Hematopoietic multipotent progenitor cell treated with erythropoietin and hydrocortisone succinate and interleukin-3 and kit ligand, for 6 days (in vitro differentiated cells): Measurements from ENCODE around the gene TUBGCP6.

ENCODE experiments used
- DNase-seq: peaks from one replicate; pipeline ENCODE4 v3.0.0-alpha.2; 2015

Gene TUBGCP6, protein sequence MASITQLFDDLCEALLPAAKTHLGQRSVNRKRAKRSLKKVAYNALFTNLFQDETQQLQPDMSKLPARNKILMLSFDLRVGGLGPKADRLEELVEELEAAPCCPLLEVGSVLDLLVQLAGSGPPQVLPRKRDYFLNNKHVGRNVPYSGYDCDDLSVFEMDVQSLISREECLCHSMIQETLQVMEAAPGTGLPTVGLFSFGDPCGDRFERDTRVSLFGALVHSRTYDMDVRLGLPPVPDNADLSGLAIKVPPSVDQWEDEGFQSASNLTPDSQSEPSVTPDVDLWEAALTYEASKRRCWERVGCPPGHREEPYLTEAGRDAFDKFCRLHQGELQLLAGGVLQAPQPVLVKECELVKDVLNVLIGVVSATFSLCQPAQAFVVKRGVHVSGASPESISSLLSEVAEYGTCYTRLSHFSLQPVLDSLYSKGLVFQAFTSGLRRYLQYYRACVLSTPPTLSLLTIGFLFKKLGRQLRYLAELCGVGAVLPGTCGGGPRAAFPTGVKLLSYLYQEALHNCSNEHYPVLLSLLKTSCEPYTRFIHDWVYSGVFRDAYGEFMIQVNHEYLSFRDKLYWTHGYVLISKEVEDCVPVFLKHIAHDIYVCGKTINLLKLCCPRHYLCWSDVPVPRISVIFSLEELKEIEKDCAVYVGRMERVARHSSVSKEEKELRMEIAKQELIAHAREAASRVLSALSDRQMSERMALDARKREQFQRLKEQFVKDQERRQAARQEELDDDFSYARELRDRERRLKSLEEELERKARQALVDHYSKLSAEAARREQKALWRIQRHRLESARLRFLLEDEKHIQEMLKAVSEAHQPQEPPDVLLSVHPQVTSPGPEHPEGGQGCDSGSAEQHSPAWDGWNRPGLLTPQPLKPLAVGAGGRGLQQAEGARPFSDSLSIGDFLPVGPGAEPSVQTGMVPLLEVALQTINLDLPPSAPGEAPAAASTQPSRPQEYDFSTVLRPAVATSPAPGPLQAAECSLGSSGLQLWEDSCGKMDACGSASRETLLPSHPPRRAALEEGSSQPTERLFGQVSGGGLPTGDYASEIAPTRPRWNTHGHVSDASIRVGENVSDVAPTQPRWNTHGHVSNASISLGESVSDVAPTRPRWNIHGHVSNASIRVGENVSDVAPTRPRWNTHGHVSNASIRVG (N-terminal part only)

GRCh38 chr22:50244420-50245213, at the start of gene TUBGCP6:
TSS of gene TUBGCP6 (minus strand) at chr22:50245023. CDS start at chr22:50244459, 564 bp downstream.
- peak; percentile 96 for DNase-seq

DNA sequence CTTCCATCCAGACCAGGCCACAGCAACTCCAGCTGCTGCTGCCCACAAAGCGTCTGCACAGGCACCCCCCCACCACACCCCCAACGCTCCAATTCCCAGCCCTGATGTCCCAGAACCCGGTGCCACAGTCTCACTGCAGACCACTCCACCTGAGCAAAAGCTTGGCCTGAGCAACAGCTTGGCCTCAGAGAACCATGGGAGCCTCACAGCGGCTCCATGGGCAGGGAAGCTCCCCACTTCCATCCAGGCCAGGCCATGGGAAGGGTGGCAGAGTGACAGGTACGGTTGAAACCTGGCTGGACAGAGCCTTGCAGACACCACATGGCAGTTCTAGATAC, 49.5 kb upstream of the TUBGCP6 start:
- no peak for DNase-seq

DNA sequence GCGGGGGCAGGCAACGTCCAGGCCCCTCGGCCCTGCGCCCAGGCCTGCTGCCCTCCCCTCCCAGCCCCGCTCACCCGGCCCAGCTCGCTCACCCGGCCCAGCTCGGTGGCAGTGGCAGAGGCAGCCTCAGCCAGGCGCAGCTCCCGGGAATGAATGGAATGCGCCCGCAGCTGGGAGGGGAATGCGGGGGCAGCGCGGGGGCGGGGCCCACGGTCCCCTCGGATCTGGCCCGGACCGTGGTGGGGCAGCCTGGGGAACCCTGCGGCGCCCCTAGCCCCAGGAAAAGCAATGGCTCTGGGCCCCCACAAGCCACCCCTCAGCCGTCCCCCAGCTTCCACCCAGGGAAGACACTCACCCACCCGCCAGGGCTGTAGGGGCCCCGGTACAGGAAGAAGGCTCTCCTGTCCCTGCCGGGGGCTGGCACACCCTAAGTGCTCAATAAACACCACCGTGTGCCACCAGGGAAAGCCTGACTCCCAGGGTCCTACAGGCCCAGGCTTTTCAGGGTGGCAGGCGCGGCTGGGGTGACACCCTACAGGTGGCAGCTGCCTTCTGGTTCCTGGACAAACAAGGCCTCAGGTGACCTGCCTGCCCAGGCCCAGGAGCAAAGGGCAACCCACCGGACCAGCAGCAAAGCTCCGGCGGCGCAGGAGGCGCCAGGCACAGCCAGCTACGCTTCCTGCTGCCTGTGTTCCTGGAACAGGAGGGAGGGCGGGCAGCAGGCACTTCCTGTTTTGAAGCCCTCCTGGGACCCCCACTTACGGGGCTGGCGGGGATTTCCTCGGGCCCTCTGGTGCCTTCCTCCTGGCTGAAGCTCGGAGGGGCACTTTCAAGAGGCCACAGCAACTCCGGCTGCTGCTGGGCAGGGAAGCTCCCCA, 48.9 kb upstream of the TUBGCP6 start:
- no peak for DNase-seq

GRCh38 chr22:50292643-50293440, 48.0 kb upstream of the TUBGCP6 start:
- no peak for DNase-seq

DNA sequence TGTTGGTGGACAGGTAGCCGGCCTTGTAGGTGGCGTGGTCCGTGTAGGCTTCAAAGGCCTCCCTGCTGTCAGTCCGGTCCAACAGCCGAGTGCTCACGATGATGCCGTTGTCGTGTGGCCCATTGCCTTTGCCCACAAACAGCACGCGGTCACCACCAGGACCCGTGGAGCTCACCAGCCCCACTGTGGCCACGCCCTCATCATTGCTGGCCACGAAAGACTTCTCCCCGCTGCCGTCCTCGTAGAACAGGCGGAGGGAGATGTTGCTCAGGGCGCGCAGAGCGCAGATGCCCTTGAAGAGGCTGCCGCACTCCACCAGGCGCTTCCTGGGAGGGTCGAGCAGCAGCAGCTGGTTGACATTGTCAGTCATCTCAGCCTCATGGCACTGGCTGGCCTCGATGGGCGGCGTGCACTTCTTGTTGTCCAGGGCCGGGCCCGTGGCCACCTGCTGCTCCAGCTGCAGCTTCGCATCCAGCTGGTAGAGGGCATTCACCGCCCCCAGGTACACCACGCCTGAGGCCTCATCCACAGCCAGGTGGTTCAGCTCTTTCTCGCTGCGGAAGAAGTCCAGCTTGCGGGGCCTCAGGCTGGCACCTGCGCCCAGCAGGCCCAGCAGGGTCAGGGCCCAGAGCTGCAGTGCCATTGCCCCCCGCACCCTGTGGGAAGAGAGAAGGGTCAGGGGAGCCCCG, 45.3 kb upstream of the TUBGCP6 start:
- no peak for DNase-seq

DNA sequence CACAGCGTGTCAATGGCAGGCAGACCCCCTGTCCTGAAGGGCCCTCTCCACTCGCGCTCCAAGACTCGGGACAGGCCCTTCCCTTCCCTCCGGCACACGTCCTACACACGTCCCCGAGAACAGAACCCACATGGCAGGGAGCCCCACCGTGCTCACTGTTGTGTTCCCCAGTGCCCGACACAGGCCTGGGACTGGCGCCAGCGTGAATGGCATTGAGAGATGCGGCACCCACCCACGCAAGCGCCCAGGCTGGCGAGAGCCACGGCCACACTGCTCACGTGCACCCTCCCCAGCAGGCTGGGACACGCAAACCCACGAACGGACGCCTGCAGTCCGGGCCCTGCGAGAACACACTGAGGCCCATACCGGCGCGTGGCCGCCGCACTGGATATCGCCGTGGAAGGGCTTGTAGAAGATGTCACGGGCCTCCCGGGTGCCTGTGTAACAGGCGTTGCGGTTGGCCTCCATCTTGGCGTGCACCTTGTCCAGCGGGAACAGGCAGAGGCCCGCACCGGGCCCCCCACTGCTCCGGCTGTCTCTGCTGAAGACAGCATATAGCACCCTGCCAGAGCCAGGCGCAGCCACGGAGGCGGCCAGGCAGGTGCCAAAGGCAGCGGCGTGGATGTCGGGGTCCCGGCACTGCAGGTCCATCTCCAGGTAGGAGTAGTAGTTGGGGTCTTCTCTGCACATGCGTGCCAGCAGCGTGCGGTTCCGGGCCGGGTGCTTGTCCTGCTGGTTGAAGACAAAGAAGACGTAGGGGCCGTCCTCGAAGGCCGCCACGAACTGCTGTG, 44.5 kb upstream of the TUBGCP6 start:
- no peak for DNase-seq

GRCh38 chr22:50287731-50288130, 42.9 kb upstream of the TUBGCP6 start:
- DNase-seq: no peak

DNA sequence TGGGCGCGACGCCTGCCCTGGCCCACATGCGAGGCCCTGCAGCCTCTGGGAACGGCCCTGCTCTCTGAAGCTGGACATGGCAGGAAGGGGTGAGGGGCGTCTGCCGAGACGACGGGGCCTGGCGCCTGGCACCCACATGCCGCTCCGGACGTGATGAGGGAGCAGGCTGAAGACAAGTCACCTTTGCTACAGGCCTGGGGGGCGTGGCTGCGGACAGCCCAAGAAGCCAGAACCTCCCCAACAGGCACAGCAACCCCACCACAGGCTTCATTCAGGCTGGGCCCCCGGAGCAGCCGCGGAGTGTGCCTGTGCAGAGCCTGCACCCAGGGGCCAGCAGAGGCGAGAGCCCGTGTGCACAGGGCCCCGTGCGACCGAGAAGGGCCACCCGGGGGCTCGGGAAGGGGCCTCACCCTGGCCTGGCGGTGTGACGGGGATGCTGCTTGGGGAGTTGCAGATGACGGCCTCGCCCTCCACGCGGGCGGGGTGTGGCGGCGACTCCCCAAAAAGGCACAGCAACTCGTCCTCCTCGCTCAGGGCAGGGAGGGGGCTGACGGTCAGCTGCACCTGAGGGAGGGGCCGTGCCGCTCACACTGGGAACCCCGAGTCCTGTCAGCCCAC, 42.0 kb upstream of the TUBGCP6 start:
- DNase-seq: no peak

DNA sequence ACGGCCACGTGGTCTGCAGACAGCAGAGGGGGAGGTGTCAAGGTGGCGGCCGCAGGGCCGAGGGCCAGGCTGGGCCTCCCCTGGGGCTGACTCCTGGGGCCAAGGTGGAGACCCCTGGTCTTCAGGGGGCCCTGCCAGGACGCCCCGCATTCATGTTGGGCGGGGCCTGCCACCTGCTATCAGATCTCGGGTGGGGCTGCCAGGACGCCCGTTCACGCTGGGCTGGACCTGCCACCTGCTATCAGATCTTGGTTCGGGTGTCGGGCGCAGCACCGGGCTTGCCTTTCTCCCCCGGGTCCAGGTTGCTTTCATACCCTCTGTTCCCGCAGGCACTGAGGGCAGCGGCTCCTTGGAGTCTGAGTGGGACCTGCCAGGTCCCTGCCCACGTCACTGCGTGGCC, 41.5 kb upstream of the TUBGCP6 start:
- DNase-seq: no peak

DNA sequence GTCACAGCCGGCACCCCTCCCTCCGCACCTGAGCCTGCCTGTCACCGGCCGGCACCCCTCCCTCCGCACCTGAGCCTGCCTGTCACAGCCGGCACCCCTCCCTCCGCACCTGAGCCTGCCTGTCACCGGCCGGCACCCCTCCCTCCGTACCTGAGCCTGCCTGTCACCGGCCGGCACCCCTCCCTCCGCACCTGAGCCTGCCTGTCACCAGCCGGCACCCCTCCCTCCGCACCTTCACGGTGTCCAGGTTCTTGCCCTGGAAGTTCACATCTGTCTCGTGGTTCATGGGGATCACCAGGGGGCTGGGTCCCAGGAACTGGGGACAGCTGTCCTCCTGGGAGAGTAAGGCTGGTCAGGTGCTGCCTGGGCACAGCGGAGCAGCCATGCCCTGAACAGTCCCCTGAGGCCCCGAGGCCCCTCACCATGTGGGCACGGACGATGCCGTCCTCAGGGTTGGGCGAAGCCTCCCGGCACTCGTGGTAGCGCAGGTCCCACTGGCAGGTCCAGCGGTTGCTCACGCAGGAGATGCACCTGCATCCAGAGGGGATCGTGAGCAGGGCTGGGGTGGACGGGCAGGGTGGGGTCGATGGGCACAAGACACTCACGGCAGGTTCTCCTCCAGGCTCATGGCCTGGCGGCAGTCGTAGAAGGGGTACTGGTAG, 40.9 kb upstream of the TUBGCP6 start:
- no peak for DNase-seq

DNA sequence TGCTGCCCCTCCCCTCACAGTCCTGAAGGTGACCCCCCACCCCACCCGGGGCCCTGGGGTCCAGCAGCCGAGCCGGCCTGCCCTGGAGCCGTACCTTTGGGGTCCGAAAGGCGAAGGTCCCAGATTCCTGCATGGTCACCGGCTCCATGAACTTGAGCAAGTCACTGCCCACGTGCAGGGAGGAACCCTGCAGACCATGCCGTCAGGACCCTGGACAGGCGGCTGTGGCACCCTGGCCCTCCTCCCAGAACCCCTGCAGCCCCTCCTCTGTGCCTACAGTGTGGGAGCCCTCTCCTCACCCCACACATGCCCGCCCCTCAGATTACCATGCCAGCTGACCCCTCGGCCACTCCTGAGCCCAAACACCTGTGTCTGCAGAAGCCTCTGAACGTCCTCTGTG, 39.7 kb upstream of the TUBGCP6 start:
- DNase-seq: no peak

GRCh38 chr22:50283821-50284220, 39.0 kb upstream of the TUBGCP6 start:
- DNase-seq: no peak

GRCh38 chr22:50282361-50283155, 37.7 kb upstream of the TUBGCP6 start:
- no peak for DNase-seq

GRCh38 chr22:50281957-50282356, 37.1 kb upstream of the TUBGCP6 start:
- no peak for DNase-seq

DNA sequence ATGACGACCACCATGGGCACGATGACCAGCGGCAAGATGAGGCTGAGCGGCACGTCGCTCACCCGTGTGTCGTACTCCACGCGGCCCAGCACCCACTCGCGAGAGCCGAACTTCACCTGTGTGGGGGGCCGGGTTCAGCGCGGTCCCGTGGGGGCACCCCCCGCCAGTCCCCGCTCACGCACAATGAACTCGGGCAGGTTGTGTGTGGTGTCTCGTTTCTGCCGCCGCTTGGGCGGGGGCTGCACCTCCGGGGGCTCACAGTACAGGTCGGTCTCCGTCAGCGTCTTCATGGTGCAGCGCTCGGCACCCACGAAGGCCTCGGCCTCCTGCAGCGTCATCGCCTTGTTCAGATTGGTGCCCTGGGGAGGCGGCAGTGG, 36.5 kb upstream of the TUBGCP6 start:
- DNase-seq: no peak

DNA sequence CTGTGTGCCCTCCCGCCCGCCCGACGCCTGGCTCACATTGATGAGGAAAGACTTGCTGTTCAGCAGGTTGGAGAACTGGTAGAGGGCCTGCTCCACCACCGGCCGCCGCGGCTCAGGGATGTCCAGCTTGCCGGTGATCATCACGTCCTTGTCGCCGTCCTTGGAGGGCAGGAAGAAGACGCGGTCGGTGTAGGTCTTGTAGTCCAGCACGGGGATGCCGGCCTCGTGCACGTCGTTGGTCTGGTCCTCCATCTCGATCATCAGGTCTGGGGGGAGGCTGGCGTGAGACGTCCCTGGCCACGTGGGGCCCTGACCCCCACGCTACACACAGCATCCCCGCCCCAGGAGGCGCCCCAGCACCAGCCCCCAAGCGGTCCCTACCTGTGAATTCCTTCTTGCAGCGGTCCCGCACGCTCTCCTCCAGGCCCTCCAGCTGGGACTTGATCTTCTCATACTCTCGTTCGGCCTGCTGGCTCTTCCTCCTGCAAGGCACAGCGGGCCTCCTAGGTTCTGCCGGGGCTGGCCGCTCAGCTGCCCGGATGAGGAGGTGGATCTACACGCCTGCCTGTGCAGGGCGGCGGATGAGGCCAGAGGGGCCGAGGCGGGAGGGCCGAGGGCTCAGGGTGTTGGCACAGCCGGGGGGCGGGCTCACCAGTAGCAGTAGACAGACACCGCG, 36.0 kb upstream of the TUBGCP6 start:
- DNase-seq: no peak
